ENCODE measurements around the gene SLC39A12. TPM values are rescaled to one million over a fixed set of nuclear protein-coding genes. Genes with fewer than 3 reads are reported as not detected.

Gene SLC39A12
- total RNA-seq, 8 experiments from 2014 or later, result 0.10 to 2.1 (median 0.11) TPM; not detected in 5

DNA sequence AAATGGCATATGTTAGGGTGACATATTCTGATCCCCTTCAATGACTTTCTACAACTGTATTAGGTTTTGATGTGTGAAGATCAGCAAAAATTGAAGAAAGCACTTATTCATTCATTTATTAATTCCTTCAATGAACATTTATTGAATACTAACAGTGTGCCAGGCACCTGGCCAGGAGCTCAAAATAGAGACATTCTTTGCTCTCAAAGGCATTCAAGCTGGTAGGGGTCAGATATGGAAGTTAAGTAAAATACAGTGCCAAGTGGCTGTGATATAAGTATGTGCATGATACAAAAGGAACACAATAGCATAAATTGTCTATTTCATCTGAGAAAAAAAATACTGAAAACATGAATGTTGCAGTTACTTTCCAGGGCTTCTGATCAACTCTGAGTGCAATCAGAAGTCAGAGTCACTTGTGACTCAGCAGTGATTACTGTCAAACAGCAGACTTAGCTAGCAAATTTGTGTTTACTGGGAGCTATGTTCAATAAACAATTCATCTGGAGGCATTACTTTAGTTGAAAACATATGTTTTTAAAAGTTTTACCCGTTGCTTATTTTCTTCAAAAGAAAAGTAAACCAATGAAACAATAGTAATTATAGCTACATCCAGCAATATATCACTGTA, 128.1 kb downstream of the SLC39A12 start:
- H3K4me3 ChIP-seq, result no peak overlapping the region
- WGBS, 10 experiments, result 0 to 100% (median 52%) methylated on average over 1 of the region's 1 CpG; no CpG with 5 or more reads in 2 of the 10 experiments
- no peak overlapping the region for H3K27ac ChIP-seq
- peaks cover 0 to 2% of the 10 kb centered on the region in 2 donors for H3K4me1 ChIP-seq (replicated peaks in 1 of 2)
- no peak for ATAC-seq (replicated peaks in 6 of 8)
- in situ Hi-C loops (cut with MboI; ENCODE audit: low pct_unique_long_range_greater_than_20kb in 2 of 9, low sequenced_read_pairs in 9 of 9, unreplicated experiment in 9 of 9), result no loop called here

DNA sequence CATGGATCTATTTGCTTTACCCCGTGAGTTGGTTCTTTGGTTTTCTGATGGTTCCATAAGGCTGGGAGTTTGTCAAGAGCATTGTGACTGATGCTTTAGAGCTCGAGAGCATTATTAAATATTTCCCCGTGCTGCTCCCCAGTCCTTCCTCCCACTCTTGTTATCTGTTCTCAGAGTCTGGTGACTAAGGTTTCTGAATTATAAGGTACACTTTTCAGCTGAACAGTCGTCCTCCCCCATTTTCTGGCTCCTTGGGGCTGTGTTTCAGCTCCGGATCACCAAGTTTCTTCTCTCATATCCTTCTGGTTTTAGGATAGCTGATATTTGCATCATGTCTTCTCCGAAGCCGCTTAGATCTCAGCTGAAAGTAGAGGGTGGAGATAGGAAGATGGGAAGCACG, 130.7 kb downstream of the SLC39A12 start:
- in situ Hi-C loops (cut with MboI; ENCODE audit: low pct_unique_long_range_greater_than_20kb in 2 of 9, low sequenced_read_pairs in 9 of 9, unreplicated experiment in 9 of 9), result no loop called here

DNA sequence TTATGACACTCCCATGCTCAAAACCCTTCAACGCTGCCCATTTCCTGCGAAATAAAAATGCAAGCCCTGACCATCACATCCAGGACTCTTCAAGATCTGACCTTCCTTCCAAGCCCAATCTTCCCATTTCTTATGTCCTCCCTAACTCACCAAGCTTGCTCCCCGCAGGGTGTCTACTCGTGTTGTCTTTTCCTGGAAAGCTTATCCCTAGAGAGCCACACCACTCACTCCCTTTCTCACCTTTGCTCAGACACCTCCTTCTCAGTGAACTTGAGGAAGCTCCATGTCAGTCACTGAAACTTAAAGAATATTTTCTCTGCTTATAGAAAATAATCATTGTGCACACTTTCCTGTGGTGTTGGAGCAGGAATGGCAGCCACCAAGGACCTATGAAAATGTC, 134.1 kb downstream of the SLC39A12 start:
- ATAC-seq (replicated peaks in 6 of 8), result no peak
- in situ Hi-C loops (cut with MboI; ENCODE audit: low pct_unique_long_range_greater_than_20kb in 2 of 9, low sequenced_read_pairs in 9 of 9, unreplicated experiment in 9 of 9), result no loop called here
- 46 to 100% (median 89%) methylated on average over 1 to 4 of the region's 4 CpGs; no CpG with 5 or more reads in 2 of the 10 experiments for WGBS, 10 experiments
- Histone ChIP-seq H3K4me1 (replicated peaks in 1 of 2) (no peaks in the 10 kb centered on the region), H3K4me3 (no peak overlapping the region), H3K27ac (no peak overlapping the region)

More for the DNA sequence above, 130.7 kb downstream of the SLC39A12 start:
- Histone ChIP-seq H3K4me1 (replicated peaks in 1 of 2) (peaks cover 0 to 2% of the 10 kb centered on the region in 2 donors), H3K27ac (no peak overlapping the region), H3K4me3 (no peak overlapping the region)
- 0 to 100% (median 85%) methylated on average over 2 to 7 of the region's 8 CpGs for WGBS, 10 experiments
- ATAC-seq (replicated peaks in 6 of 8), result no peak

DNA sequence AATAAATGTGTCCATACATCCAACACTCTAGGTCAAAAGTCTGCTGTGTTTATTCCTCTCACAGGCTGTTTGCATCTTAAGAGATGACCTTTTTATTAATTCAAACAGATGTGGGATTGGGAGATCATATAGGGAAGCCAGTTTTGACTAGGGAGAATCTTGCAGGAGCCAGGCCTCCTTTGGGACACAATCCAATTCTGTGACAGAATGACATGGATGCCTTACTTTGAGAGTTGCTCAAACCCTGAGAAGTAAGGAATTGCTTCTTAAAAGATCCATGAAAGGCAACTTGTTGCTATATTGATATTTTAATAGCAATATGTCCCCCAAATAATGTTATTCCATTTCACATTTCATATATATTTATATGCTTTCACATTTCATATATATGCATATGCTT, 135.0 kb downstream of the SLC39A12 start:
- Histone ChIP-seq H3K27ac (no peak overlapping the region), H3K4me3 (no peak overlapping the region), H3K4me1 (replicated peaks in 1 of 2) (no peaks in the 10 kb centered on the region)
- in situ Hi-C loops (cut with MboI; ENCODE audit: low pct_unique_long_range_greater_than_20kb in 2 of 9, low sequenced_read_pairs in 9 of 9, unreplicated experiment in 9 of 9), result no loop called here
- ATAC-seq (replicated peaks in 6 of 8), result no peak

DNA sequence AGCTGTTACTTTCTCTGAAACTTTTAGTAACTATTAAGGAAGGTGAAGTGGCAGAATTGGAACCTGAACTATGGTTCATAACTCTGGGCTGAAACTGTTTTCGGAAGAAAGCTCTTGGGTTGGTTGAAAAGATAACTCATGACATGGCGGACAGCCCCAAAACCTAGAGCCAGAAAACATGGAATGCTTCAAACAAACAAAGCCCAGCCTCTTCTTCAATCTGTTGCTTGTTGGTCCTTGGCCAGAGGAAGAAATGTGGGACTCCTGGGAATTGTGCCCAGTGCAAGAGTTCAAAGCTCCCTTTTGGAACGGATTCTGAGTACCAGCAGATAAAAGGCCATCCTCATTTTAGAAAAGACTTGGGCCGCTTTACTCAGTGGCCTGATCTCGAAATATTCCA, 135.6 kb downstream of the SLC39A12 start:
- no peaks in the 10 kb centered on the region for H3K4me1 ChIP-seq (replicated peaks in 1 of 2)
- in situ Hi-C loops (cut with MboI; ENCODE audit: low pct_unique_long_range_greater_than_20kb in 2 of 9, low sequenced_read_pairs in 9 of 9, unreplicated experiment in 9 of 9), result no loop called here
- ATAC-seq (replicated peaks in 6 of 8), result no peak
- no peak overlapping the region for H3K4me3 ChIP-seq
- 0 to 100% (median 81%) methylated on average over 1 to 5 of the region's 5 CpGs; no CpG with 5 or more reads in 1 of the 10 experiments for WGBS, 10 experiments
- H3K27ac ChIP-seq, result no peak overlapping the region

Other genes with a start within 250 kb of the SLC39A12 start
- gene TMEM236, start 199.7 kb upstream of the SLC39A12 start, total RNA-seq, result under 1 TPM; 0.04 to 0.24 (median 0.09) TPM
- under 1 TPM in 3 of 8 experiments, not detected in 5; 0.05 to 0.14 (median 0.08) TPM for gene MRC1, start 142.6 kb upstream of the SLC39A12 start, total RNA-seq
- 10 to 100 TPM in 2 of 8 experiments, 1 to 10 TPM in 6; 1.3 to 24.1 (median 5.1) TPM for gene CACNB2, start 188.5 kb downstream of the SLC39A12 start, total RNA-seq

Data from motor neuron (in vitro differentiated cells).